ENCODE data around the gene PLEKHA8.

Gene PLEKHA8

DNA sequence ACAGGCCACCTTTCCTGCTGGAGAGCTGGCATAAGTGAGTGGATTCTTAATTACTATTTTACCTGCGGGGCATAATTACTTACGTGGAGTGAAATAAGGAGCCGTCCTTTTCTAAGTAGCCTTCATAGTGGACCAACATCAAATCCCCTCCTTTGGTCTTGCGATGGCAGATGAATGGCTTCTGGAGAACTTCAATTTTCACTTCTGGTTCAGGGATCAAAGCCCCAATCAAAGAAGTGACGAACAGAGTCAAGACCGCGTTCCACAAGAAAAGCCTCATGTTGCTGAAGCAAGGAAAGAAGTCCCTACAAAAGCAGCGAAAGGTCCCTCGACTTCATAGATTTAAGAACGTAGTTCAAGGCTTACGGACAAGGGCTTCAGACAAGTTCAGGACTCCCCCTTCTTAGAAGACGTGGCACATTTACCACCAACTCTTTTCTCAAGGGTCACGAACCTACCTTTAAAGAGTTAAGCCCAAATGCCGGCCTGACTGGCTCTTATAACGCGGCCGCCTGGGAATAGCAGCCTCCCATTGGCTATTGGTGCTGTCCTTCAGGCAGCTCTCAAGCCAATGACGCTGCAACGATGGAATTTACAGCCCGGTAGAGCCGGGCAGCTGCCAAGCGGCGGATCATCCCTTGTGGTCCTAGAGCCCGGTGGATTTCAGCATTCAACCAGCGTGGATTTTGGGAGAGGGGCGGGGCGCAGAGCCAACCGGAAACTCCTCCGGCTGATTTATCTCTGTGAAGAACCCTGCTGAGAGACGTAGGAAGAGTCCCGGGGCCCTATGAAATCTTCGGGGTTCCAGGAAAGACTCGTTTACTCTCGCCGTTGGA lies 1.8 kb upstream of the PLEKHA8 start, which contains the start of gene FKBP14:
Gene FKBP14 (minus strand): TSS at position 474 of the 836 bp plus-strand sequence. CDS start 194 bp downstream, at position 280.
- peak; percentile 64 to 92 for DNase-seq

DNA sequence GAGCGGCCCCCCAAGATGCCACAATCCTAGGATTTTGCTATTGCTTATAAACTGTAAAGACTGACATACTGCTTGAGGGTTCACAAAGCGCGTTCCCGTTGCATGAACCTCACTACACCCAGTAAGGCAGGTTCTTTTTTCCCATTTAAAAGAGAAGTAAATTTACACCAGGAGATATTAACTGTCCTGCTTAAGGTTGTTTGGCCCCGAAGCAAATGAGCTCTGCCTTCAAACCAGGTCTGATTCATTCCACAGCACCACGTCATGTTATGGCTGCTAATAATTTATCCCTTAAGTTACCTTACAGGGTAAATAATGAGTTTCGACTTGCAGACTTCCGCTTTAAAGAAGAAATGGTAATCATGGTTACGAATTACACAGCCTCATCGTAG lies 1.2 kb upstream of the PLEKHA8 start:
- peak in 1 of 2 donors; percentile 19 for DNase-seq

DNA sequence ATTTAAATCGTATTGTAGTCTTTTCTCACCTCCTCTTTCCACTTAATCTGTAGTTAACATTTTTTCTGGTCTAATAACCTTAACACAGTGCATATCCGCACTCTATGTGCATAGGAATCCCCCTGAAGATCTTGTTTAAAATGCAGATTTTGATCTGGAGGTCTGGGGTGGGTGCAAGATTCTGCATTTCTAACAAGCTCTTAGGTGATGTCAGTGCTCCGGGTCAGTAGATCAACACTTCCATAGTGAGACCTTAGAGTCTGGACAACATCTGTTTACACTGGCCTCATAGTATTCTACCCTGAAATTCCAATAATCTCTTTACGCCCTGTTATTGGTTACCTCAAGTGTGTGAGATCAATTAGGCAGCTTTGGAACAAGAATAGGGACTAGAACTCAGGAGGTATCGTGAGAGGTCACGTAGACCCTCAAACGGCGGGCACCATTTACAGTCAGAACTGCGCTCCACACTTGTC lies 434 bp upstream of the PLEKHA8 start:
- no peak for DNase-seq

DNA sequence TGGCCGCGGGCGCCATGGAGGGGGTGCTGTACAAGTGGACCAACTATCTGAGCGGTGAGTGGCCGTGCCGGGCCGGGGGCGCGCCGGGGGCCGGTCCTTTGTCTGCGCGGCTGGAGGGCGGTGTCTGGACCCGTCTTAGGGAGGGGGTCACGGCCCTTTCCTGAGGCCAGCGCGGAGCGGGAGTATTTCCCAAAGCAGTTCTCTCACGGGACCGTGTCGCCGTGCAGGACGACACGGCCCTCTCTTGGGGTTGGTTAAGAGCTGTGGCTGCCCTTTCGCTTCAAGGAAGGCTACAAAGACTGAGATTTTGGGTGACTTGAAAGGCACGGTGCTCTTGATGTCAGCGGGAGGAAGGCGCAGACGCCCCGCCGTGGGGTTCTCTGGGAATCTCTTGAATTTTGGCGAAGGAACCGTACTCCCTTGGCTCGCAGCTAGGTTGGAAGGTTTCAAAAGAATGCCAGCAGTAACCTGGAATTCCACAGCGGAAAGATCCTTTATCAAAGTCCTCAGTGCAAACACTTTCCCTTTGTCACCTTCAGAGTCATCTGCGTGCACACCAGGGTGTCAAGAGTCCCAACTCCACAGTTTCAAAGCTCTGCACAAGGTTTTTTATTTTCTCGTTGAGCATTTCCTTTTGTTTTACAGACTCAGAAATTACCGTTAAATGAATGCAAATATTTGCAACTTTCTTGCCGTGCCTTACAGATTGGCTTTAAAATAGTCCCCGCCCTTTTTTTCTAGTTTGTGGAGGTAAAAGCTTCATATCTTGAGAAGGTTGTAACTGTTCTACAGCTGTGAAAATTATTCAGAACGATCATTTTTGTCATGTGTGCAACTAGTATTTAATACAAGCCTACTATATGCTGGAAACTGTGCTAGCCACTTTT lies 780 bp downstream of the PLEKHA8 start:
- DNase-seq, result no peak

DNA sequence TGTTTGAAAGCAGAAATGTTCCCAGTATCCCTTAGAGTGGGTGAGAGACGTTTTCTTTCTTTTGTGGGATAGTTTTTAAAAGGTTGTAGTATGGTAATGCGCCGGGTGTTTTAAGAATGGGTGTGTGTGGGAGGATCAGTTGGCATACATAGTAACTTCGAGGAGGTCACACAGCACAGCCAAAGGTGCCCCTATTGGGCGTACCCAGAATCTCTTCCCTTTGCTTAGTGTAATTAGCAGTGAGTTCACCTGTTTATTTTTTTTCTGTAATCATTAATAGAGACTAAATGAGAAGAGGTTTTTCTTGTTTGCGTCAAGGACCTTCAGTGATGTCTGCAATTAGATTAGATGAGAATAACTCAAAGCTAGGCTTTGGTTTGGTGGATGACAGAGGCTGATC lies 1.5 kb downstream of the PLEKHA8 start:
- DNase-seq, result no peak

DNA sequence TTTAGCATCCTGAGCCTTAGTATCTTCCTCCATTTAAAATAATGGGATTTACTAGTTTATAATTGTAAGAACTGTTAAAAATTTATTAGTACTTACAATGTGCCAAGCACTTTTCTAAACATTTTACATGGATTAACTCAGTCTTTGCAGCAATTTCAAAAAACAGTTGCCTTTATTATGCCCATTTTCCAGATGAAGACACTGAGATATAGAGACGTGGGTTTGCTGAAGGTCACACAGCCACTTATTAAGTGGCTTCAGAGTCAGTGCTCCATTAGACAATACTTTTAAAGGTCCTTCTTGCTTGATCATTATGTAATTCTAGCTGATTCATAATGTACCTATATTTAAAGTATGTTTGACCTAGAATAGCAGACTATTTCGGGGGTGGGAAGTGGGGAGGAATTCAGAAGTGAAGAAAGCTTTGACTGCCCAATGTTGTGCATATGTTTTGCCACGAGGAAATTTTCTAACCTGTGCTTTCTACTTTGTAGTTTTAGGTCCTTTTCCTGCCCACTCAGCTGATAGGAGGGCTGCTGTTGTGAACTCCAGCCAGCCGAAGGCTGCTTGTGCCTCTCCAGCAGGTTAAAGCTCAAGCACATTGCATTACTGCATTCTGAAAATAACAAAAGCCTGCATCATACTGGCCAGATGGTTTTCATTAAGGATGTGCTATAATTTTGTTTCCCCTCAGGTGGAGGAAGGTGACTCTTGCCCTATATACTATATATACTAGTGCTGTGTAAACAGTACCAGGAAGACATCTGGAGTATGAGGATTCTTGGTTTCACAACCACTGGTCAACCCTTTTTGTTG lies 4.3 kb downstream of the PLEKHA8 start:
- DNase-seq, result no peak

DNA sequence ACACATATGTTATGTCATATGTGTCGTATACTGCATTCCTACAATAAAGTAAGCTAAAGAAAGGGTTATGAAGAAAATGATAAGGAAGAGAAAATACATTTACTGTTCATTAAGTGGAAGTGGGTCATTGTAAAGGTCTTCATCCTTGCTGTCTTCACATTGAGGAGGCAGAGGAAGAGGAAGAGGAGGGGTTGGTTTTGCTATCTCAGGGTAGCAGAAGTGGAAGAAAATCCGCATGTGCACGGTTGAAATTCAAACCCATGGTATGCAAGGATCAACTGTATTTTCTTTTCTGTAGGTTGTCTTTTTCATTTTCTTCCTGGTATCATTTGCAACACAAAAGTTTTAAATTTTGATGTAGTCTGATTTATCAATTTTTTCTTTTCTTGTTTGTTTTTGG lies 6.3 kb downstream of the PLEKHA8 start:
- no peak for DNase-seq

DNA sequence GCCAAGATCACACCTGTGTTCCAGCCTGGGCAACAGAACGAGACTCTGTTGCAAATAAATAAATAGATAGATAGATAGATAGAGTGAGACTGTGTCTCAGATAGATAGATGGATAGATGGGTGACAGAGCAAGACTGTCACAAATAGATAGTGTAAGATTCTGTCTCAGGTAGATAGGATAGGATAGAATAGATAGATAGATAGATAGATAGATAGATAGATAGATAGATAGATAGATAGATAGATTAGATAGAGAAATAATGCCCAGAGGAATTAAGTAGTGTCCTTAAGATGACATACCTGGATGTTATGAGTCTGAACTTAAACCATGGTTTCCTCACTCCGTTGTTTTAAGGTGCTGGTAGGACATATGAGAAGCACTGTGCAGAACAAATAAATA lies 8.0 kb downstream of the PLEKHA8 start:
- DNase-seq, result no peak

DNA sequence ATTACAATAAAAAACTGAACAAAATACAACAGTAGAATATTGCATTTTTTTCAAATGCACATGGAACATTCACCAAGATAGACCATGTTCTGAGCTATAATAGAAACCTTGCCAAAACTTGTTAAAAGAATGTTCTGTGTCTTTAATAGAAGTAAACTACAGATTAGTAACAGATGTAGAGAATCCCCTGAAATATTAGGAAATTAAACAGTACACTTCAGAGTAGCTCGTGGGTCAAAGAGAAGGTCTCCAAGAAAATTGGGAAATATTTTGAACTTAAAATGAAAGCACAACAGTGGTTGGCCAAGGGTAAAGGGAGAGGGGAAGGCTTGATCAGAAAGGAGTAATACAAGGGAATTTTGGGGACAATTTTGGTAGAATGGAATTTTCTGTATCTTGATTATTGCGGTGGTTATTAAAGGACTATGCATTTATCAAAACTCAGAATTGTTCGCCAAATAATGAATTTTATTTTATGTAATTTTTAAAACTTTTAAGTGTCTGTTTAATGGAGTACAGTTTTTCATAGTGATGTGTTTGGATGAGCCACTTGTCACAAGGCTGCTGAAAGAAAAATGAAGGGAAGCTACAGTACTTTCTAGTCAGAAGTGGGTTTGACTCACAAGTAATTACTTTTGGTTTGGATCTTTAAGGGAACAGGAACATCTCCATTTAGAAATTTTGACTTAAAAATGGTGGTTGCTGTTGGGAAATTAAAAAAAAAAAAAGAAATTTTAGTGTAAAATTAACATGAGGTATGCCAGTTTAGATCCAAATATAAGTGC lies 10.2 kb downstream of the PLEKHA8 start:
- no peak for DNase-seq

DNA sequence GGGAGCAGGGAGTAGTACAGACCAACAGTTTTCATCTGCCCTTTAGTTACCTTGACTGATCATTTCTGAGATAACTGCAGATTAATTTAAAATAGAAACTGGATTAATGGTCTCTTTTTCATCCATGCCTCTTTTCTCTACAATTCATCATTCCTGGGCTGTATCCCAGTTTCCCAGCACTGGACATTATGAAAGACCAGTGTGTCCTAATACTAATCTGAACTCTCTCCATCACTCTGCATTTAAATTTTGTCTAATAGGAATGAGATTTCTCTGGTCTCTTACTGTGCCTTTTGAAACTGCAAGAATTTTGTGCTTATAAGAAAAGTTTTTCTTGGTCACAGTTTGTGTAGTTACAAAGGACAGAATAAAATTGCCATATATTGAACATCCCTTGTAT lies 12.7 kb downstream of the PLEKHA8 start:
- DNase-seq, result no peak

DNA sequence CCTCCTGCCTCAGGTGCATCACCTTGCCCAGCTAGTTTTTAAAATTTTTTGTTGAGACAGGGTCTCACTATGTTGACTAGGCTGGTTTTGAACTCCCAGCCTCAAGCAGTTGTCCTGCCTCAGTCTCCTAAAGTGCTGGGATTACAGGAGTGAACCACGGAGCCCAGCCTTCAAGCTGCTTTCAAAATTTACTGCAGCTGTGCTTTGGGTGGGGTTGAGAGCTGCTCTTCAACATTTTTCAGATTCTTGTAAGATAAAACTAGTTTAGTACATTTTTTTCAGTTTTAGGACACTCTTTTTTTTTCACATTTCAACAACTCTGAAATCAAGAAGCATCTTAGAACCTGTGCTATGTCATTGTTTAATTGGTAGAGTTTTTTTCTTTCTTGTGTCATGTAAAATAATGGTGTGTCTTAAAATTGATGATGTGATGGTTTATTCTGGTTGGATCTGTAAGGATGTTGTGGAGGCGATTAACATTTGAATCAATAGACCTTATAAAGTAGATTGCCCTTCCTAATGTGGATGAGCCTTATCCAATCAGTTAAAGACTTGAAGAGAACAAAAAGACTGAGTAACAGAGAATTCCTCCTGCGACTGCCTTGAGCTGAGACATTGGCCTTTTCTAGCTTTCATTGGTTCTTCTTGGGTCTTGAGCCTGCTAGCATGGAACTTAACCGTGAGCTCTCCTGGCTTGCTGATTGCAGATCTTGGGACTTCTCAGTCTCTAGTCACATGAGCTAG lies 13.5 kb downstream of the PLEKHA8 start:
- DNase-seq, result no peak

DNA sequence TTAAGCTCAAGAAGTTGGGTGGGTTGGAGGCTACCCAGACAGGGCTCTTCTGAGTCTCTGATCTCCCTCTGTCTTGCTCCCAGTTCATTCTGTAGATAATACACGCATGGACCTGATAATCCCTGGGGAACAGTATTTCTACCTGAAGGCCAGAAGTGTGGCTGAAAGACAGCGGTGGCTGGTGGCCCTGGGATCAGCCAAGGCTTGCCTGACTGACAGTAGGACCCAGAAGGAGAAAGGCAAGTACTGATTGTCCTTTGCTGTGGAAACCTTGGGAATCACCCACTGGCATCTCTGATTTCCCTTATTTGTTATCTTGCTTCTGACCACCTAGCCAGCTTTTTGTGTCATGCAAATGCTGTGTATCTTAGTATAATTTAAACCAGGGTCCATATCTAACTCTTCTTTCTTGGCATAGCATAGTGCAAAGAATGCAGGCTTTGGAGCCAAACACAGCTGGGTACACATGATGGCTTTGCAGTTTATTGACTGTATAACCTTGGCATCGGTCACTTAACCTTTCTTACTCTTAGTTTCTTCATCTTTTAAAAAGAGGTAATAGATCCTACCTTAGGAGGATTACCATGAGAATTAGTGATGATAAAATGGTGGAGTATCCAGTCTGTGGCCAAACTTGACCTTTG lies 18.0 kb downstream of the PLEKHA8 start:
- DNase-seq, result no peak

DNA sequence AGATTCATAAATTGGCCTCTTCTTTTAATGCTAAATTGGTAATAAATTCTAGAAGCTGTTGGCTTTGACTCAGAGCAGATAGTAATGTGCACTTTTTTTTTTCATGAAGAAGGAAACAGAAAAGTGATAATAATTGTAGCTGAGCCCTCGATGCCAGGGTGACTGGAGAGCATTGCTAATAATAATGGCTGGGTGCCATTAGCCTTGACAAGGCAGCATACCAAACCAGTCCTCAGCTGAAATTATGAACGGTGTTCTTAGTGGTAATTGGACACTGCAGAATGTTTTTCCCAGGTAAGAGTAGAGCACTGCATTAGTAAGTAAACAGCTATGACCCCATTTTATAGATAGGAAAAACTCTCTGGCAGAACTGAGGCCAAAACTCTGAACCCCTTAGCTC lies 18.9 kb downstream of the PLEKHA8 start:
- no peak for DNase-seq

DNA sequence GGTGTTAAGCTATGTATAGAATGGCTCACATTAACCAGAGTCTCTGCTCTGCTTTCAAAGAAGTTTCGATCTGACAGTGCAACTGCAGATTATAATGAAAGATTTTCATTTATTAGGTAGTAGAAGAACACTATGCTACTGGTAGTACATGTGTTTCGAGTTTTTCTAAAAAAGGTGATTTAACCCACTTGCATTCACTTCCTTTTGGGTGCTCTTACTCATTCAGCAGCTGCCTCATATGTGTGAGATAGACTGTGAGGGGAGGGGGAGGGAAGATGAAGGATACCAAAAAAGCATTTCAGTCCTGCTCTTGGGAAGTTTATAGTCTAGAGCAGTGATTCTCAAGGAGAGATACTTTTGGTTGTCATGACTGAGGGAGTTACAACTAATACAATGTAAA lies 20.4 kb downstream of the PLEKHA8 start:
- no peak for DNase-seq

DNA sequence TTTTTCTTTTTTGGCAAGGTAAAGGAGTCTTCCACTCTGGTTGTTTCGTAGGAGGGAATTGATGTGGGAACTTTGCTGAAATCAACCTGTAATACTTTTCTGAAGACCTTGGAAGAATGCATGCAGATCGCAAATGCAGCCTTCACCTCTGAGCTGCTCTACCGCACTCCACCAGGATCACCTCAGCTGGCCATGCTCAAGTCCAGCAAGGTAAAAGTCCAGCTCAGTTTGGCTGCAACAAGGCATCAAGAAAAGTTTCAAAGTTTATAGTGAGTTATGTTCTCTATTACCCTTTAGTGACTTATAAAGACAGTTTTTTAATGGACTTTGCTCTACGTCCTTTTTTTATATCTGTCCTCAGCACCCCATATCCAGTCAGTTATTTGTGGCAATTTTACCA lies 21.0 kb downstream of the PLEKHA8 start:
- no peak for DNase-seq

DNA sequence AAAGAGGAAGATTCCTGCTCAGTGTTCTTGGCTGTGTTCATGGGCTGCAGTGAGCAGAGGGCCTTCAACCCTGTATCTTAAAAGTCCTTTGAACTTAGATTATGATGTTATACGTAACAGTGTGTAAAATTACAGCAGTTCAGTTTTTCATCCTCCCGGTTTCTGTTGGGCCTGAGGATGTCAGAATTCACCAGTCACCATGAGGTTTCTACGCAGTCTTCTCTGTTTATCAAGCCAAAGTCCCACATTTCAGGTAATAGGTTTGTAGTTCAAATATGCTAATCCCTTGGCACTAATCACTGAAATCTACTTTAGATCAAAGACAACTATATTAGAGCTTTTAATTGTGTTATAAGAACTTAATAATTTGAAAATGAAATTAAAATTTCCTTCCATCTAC lies 24.9 kb downstream of the PLEKHA8 start:
- no peak for DNase-seq

DNA sequence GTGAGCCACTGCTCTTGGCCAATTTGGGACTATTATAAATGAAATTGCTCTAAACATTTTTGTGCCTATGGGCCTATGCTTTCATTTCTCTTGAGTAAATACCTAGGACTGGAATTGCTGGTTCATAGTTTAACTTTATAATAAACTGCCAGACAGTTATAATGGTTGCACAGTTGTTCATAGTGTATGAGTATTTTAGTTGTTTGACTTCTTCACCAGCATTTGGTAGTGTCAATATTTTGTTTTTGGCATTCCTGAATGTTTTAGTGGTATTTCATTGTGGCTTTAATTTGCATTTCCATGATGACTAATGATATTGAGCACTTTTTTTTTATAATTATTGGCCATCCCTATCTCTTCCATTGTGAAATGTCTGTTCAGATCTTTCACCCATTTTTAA lies 29.5 kb downstream of the PLEKHA8 start:
- no peak for DNase-seq

DNA sequence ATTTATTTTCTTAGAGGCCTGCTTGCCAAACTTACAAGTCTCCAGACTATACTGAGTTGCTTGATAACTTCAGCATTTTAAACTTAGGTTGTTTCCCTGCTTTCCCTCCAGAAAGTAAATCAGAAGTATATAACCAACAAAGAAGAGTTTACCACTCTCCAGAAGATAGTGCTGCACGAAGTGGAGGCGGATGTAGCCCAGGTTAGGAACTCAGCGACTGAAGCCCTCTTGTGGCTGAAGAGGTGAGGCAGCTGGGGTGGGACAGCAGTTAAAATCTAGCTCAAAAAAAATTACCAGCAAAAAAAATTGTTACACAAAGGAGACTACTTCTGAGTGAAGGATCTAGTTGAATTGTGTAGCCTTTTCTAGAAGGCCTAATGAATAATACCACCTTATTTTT lies 33.6 kb downstream of the PLEKHA8 start:
- peak in 1 of 2 donors; percentile 60 for DNase-seq

DNA sequence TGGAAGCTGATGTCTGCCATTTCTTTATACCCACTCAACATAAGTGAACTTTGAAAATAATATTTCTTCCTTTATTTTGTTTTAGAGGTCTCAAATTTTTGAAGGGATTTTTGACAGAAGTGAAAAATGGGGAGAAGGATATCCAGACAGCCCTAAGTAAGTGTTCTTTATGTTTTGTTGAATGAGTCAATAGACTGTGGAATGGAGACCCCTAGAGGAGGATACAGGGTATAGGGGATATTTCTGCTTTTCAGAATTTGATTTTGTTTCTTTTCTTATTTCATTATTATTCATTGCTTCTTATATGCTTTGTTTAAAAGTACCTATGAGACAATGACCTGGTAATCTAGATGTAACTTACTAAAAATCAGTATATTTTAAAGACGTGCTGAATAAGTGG lies 34.4 kb downstream of the PLEKHA8 start:
- DNase-seq, result peak in 1 of 2 donors; percentile 42

DNA sequence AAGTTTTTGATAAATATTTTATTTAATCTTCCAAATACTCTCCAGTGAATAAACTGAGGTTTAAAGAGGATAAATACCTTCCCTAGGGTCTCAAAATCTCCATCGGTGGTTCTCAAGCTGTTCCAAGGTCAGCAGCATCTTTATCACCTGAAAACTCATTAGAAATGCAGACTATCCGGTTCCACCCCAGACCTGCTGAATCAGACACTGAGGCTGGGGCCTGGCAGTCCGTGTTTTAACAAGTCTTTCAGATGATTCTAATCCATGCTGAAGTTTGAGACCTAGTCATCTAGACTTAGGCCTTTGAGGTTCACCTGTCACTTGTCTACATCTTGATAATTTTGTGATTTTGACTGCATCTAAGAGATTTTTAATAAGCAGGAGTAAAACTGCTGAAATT lies 37.5 kb downstream of the PLEKHA8 start:
- DNase-seq, result no peak

DNA sequence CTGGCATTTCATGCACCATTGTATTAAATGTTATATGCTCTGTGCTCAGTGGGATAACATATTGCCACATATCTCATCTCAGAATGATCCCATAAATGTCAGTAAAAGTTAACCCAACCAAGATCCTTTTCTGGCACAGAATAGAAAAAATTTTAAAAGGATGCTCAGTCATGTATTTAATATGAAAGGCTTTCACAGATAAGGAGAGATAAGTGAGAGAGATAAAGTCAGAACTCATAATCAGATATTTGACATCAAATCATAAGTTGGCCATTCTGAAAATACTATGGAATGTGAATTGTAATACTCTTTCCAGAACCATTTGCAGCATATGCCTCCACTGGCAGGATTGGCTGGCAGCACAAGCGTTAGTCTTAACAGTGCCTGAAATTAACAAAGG lies 38.5 kb downstream of the PLEKHA8 start:
- no peak for DNase-seq

Data from bone marrow (tissue), 2 donors.